Spleen (tissue), 11 donors: ENCODE data around the gene NATD1. TPM values are rescaled to one million over a fixed set of nuclear protein-coding genes. Genes with fewer than 3 reads are reported as not detected.

Experiments used
- DNase-seq: peaks from one replicate; pipeline ENCODE4 v3.0.0-alpha.2; 2020
- H3K27ac ChIP-seq, 8 donors: fragments of 200-600 bp; sonication (generic) in 7 of 8; 1 replicate in 4 of 8; 2 replicates in 4 of 8; pipeline versions ENCODE4 v1.5.0 to v1.8.0; 2016 to 2021; ENCODE audit warnings: inconsistent platforms in 4 of 8, mild to moderate bottlenecking in 4 of 8, moderate library complexity in 1 of 8
- H3K27me3 ChIP-seq, 7 donors: fragments of 200-600 bp; sonication (generic) in 6 of 7; replicated peaks in 1 of 7; 1 replicate in 4 of 7; 2 replicates in 3 of 7; pipeline versions ENCODE4 v1.5.0 to v1.8.0; 2016 to 2021; ENCODE audit warnings: inconsistent platforms in 3 of 7, mild to moderate bottlenecking in 1 of 7
- H3K36me3 ChIP-seq, 6 donors: fragments of 200-600 bp; sonication (generic) in 5 of 6; 1 replicate in 4 of 6; 2 replicates in 2 of 6; pipeline versions ENCODE4 v1.5.0 to v1.8.0; 2016 to 2021; ENCODE audit warnings: inconsistent platforms in 2 of 6
- H3K4me1 ChIP-seq, 6 donors: fragments of 200-600 bp; sonication (generic) in 5 of 6; 1 replicate in 3 of 6; 2 replicates in 3 of 6; pipeline versions ENCODE4 v1.5.0 to v1.8.0; 2016 to 2021; ENCODE audit warnings: inconsistent platforms in 3 of 6
- H3K4me3 ChIP-seq, 8 donors: fragments of 200-600 bp; sonication (generic) in 7 of 8; 1 replicate in 4 of 8; 2 replicates in 4 of 8; pipeline versions ENCODE4 v1.5.0 to v1.8.0; 2016 to 2021; ENCODE audit warnings: inconsistent platforms in 4 of 8, mild to moderate bottlenecking in 4 of 8, moderate library complexity in 2 of 8
- H3K9me3 ChIP-seq, 8 donors: fragments of 200-600 bp; sonication (generic) in 7 of 8; 1 replicate in 4 of 8; 2 replicates in 4 of 8; pipeline versions ENCODE4 v1.5.0 to v1.8.0; 2016 to 2021; ENCODE audit warnings: inconsistent platforms in 4 of 8
- CTCF ChIP-seq, 11 experiments: fragments of 200-600 bp in 7 of 11; fragments of 450-650 bp in 4 of 11; sonication (generic) in 4 of 11; IDR thresholded peaks in 8 of 11; conservative IDR thresholded peaks in 3 of 11; 1 replicate in 7 of 11; 2 replicates in 4 of 11; pipeline versions ENCODE4 v1.4.0 to v1.8.0; 2016 to 2021; ENCODE audit warnings: antibody characterized with exemption in 11 of 11, inconsistent platforms in 4 of 11, mild to moderate bottlenecking in 1 of 11
- POLR2A ChIP-seq, 3 donors: fragments of 450-650 bp; IDR thresholded peaks; one replicate each; pipeline ENCODE4 v1.5.1; 2017; ENCODE audit warnings: antibody characterized with exemption in 3 of 3, mild to moderate bottlenecking in 1 of 3
- POLR2AphosphoS5 ChIP-seq, 3 donors: sonication (generic); formaldehyde crosslinking; IDR thresholded peaks; one replicate each; pipeline ENCODE4 v1.5.1; 2017; ENCODE audit warnings: antibody characterized with exemption in 3 of 3
- WGBS, 5 donors: extraction: QIAGEN DNeasy Blood & Tissue Kit in 3 of 5; methylation state at CpG; one replicate each; pipeline versions ENCODE4 v1.1.5 to v1.1.7; 2013 to 2018; 5-methylcytosine and 5-hydroxymethylcytosine counted together
- intact Hi-C: fragments of 100-400 bp; cut with DNase I; formaldehyde crosslinking; loops from one replicate; pipeline ENCODE4 v1.15.0; 2023; ENCODE audit warnings: low total_unique reads
- polyA plus RNA-seq, 3 donors: library from polyadenylated mRNA; stranded (reverse); fragments of 200-250 nt; gene quantifications; one replicate each; pipeline ENCODE4 v1.2.1, GENCODE V29; 2013
- total RNA-seq, 7 donors: library from RNA; depleted of rRNA in 3 of 7; stranded (reverse); fragments of >200 nt in 3 of 7; fragmentation: NEBNext Ultra II Directional in 4 of 7; extraction: Animal tissue kit (Norgen Biotek cat#: 25700) in 4 of 7; gene quantifications; one replicate each; pipeline versions ENCODE4 v1.1.0 to v1.2.1, GENCODE V29; 2016 to 2021
- donor health status: healthy with polysubstance abuse.
- donor health status: DM: no; HTN: no; CAD: no; lungs with moderate emphysema.
- donor health status: DM: no; HTN: no; CAD: no.
- donor health status: Bipolar disorder and iron deficiency.
- donor health status: healthy.
- donor health status: DM: no; HTN: no; CAD: no.
- donor health status: DM: yes; HTN: yes; CAD: no.

NATD1 gene
- total and polyA plus RNA-seq, 10 donors = 1.3 to 31.0 (median 12.6) TPM

GRCh38 chr17:21240369-21241055 lies 12.7 kb downstream of the NATD1 start:
- H3K27ac ChIP-seq = no peak overlapping the region
- DNase-seq = no peak
- no peak overlapping the region for H3K4me3 ChIP-seq
- TF ChIP-seq CTCF (IDR thresholded peaks at IDR 0.05 in 8 of 11, conservative IDR thresholded peaks at IDR 0.05 in 3 of 11) (no peak), POLR2AphosphoS5 (IDR thresholded peaks at IDR 0.05) (peak in 1 of 3 donors; percentile 27), POLR2A (IDR thresholded peaks at IDR 0.05) (no peak)
- peaks cover 0 to 4% (median 0%) of the 10 kb centered on the region in 6 donors for H3K4me1 ChIP-seq
- intact Hi-C loops = no loop called here
- H3K9me3 ChIP-seq = no peaks in the 10 kb centered on the region
- peaks cover 0 to 46% (median 11%) of the 10 kb centered on the region in 6 donors for H3K36me3 ChIP-seq
- 77 to 89% (median 86%) methylated on average over 18 to 25 of the region's 25 CpGs for WGBS, 5 donors
- H3K27me3 ChIP-seq = no peaks in the 10 kb centered on the region

- intact Hi-C loops = no loop called here
- Histone ChIP-seq H3K4me1 (no peaks in the 10 kb centered on the region), H3K27me3 (no peaks in the 10 kb centered on the region), H3K27ac (no peak overlapping the region), H3K9me3 (no peaks in the 10 kb centered on the region), H3K36me3 (peaks cover 0 to 46% (median 11%) of the 10 kb centered on the region in 6 donors), H3K4me3 (no peak overlapping the region)
- peak in 8 of 11 experiments; percentile 12 to 55 (median 37) for TF ChIP-seq CTCF (IDR thresholded peaks at IDR 0.05 in 8 of 11, conservative IDR thresholded peaks at IDR 0.05 in 3 of 11)
- TF ChIP-seq POLR2A (IDR thresholded peaks at IDR 0.05) = no peak
- no peak for TF ChIP-seq POLR2AphosphoS5 (IDR thresholded peaks at IDR 0.05)
- DNase-seq = no peak
- WGBS, 5 donors = 80 to 87% (median 84%) methylated on average over 12 of the region's 12 CpGs
Observed at GRCh38 chr17:21239680-21240368, 13.4 kb downstream of the NATD1 start.

GRCh38 chr17:21235921-21236320 lies 17.3 kb downstream of the NATD1 start:
- 73 to 88% (median 74%) methylated on average over 1 of the region's 1 CpG for WGBS, 5 donors

More at GRCh38 chr17:21235921-21236320, 17.3 kb downstream of the NATD1 start:
- Histone ChIP-seq H3K9me3 (peaks cover 0 to 13% (median 8%) of the 10 kb centered on the region in 8 donors), H3K36me3 (peaks cover 0 to 12% (median 0%) of the 10 kb centered on the region in 6 donors), H3K27me3 (no peaks in the 10 kb centered on the region), H3K4me3 (no peak overlapping the region), H3K27ac (no peak overlapping the region), H3K4me1 (no peaks in the 10 kb centered on the region)
- TF ChIP-seq POLR2AphosphoS5 (IDR thresholded peaks at IDR 0.05) (no peak), CTCF (IDR thresholded peaks at IDR 0.05 in 8 of 11, conservative IDR thresholded peaks at IDR 0.05 in 3 of 11) (no peak), POLR2A (IDR thresholded peaks at IDR 0.05) (no peak)
- no peak for DNase-seq
- intact Hi-C loops = no loop called here
